SH-SY5Y (cell line): ENCODE measurements around the gene PSME1.

Experiments
- GATA2 ChIP-seq: IDR thresholded peaks from 2 replicates; pipeline ENCODE4 v1.6.1; 2011; ENCODE audit warnings: mild to moderate bottlenecking, low read depth, low read length
- GATA3 ChIP-seq: IDR thresholded peaks from 2 replicates; pipeline ENCODE4 v1.6.1; 2011; ENCODE audit warnings: low read depth, mild to moderate bottlenecking, low read length, moderate library complexity

PSME1 gene

GRCh38 chr14:24178399-24179178, 42.6 kb downstream of the PSME1 start:
- TF ChIP-seq GATA3 = no peak
- no peak for TF ChIP-seq GATA2

GRCh38 chr14:24179294-24179960, 43.4 kb downstream of the PSME1 start:
- TF ChIP-seq GATA3 = no peak
- TF ChIP-seq GATA2 = no peak

DNA sequence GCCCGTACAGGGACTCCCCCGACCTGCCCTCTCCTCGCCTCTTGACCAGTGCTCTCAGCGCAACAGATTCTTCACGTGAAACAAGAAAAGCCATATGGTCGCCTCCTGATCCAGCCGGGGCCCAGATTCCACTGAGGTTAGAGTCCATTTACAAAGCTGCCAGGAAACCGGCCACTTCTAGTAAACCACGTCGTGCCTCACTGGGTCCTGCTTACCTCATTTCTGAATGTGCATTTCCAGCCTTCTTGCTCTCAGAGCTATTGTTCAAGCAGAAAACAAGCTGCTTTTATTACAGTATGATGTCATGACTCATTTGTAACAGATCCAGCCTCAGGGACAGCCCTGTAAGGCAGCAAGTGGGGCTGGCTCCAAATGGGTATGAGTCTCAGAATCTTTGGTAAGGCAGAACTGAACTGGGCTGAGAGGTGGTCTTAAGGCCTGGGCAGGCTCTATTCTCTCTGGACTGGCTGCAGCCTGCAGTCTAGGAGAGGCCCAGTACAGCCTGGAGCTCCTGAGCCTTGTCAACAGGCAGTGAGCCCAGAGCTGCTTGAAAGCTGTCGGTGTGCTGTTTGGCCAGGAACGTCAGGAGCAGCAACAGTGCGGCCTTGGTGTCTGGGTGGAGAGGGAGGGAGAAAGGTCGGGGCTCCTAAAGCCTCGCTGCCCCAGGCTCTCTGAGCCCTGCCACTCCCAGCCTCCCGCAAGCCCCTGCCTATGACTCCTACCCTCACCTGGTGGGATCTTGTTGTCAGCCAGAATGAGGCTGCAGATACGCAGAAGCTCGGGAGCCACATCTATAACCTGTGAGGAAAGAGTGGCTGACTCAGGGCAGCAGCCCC, 44.2 kb downstream of the PSME1 start:
- TF ChIP-seq GATA3 (no peak), GATA2 (no peak)

DNA sequence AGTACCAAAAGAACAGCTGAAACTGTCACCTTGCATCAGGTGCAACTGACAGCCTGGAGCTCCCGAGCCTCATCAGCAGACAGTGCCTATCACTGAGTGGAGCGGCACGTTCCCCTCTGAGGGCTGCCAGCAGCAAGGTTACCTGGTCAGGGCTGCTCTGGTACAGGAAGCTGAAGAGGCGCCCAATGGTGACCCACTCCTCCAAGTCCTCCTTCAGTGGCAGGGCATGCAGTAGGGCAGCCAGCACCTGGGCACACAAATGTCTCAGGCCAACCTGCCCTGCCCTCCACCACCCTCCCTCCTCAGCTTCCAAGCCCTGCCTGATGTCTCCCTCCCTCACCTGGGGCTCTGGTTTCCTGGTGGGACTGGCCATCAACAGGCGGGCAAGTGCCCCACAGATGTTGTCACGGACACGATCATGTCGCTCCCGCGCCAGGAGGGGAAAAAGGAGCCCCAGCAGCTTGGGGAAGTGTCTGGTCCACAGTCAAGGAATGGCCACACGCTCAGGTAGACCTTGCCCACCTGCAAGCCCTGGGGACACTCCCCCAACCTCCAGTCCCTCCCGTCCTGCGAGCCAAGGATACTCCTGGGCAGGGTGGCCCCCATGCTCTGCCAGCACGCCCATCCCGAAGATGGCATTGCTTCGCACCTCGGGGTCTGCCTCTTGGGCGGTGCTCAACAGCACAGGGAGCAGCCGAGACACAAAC, 45.5 kb downstream of the PSME1 start:
- TF ChIP-seq GATA2 (no peak), GATA3 (no peak)

DNA sequence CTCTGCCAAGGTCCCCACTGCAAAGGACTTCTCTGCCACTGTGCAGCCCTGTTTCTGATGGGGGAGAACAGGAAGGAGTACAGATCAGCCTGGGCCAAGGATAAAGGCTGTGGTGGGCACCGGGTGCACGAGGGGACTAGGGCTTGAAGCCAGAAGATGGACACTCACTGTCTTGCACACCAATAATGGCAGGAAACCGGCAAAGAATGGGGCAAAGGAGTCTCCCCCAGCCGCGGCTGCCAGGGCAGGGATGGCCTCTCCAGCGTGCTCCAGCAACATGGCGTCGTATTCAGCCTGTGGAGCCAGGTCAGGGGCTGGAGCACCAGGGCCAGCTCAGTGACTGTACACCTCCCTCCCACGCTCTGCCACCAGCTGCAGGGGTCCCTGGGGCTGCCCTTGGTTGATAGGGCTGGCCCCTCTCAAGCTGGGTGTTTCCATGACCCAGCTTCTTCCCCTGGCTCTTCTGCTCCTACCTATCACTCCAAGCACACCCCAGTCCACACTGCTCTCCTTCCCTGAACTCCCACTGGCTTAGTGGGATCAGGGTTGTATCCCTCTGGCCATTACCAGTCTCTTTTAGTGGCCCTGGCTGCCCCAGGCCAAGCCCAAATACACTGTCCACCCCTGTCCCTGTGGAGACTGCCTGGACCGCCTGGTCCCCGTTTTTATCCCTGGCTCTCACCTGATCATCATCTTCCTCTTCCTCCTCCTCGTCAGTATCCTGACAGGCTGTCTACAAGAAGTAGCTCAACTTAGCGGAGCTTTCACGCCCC, 46.3 kb downstream of the PSME1 start:
- no peak for TF ChIP-seq GATA2
- TF ChIP-seq GATA3 = no peak

DNA sequence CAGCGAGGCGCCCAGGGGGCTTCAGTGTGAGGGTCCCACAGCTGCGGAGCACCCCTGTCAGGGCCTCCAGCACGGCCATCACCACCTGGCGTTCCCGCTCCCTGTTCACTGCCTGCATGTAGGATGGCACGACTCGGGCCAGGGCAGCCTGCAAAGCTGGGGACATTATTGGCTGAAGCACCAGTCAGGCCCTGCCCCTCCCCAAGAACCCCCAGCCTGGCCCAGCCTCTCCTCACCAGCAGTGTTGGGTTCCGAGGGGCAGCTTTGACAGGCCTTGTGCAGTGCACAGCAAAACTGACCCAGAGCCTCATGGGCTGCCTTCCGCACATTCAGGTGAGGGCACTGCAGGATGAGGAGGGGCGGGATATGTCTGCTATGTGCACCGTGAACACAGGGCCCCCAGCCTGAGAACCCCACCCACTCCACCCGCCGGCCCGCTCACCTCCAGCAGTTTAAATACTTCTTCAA, 47.1 kb downstream of the PSME1 start:
- TF ChIP-seq GATA2 = no peak
- TF ChIP-seq GATA3 = no peak

DNA sequence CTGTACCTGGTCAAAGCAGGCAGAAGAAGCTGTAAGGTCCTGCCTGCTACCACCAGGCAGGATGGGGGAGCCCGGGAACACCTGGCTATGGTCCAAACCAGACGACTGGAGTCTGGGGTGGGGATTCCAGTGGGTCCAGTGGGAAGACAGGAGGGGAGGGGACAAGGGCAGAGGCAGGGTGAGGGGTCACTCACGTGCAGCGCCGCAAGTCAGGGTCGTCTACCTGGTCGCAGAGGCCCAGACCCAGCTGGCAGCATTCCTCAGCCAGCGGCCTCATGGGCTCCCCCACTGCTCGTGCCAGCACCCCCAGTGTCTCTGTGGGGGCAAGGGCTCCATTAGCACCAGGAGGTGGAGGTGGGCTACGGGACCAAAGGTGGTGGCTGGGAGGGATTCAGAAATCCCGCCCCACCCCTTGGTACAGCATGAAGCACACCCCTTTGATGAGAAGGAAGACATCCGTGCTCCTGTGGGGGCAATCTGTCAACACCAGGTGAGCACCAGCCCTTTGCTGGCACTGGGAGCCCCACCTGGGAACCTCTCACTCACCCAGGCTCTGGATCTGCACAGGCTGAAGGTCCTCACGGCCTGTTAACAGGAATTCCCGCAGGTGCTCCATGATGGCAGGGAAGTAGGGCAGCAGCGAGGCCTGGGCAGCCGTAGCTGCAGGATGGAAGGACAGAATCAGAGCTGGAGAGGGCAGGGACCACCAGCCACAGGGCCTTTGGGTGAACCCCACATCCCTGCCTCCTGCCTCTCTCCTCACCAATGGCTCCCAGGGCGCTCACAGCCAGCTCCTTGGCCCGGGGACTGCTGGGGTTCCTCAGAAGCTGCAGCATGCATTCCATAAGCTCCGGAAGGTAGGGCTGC, 48.3 kb downstream of the PSME1 start:
- TF ChIP-seq GATA2 (no peak), GATA3 (no peak)

GRCh38 chr14:24185026-24185425, 49.0 kb downstream of the PSME1 start:
- TF ChIP-seq GATA3 = no peak
- TF ChIP-seq GATA2 = no peak

DNA sequence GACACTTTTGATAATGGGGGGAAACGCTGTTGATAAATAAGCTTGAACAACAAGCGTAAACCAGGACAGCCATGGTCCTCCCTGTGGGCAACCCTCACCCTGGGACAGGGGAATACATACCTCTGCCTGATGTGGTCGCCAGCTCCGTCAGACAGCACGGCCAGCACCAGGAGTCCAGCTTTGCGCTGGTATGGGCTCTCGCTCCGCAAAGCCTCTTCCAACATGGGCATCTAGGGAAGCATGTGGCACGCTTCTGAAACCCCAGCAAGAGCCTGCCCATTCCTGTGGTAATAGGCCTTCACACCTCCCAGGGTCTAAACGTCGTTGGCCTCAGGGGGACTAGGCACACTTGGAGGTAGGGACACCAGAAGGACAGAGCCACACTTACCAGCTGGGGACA, 49.7 kb downstream of the PSME1 start:
- TF ChIP-seq GATA3 (no peak), GATA2 (no peak)

GRCh38 chr14:24186831-24187538, 51.0 kb downstream of the PSME1 start:
- TF ChIP-seq GATA2 = no peak
- no peak for TF ChIP-seq GATA3

GRCh38 chr14:24187539-24187915, 51.5 kb downstream of the PSME1 start:
- TF ChIP-seq GATA2 = no peak
